Stimulated activated CD4-positive, alpha-beta T cell treated with anti-CD3 and anti-CD28 coated beads, Interleukin-2, amount 100 ng/mL, for 4 hours (primary cell): Measurements from ENCODE around the gene ZNF407.
"Not testable (repeated sequence)": the region's sequence is repeated elsewhere in the genome, so short reads cannot be mapped to it uniquely, and the experiment has no call there.

Source experiments
- DNase-seq: peaks from one replicate; pipeline ENCODE4 v3.0.0-alpha.2; 2020; ENCODE audit warnings: low read depth

ZNF407 gene

GRCh38 chr18:74936343-74936742 is 338.7 kb downstream of the ZNF407 start:
- DNase-seq, result no peak

GRCh38 chr18:74937291-74937690 is 339.6 kb downstream of the ZNF407 start:
- no peak for DNase-seq

- no peak for DNase-seq
These were observed 343.2 kb downstream of the ZNF407 start for GRCh38 chr18:74940856-74941255.

- no peak for DNase-seq
These were observed 344.7 kb downstream of the ZNF407 start for GRCh38 chr18:74942319-74942910.

GRCh38 chr18:74944676-74945075 is 347.0 kb downstream of the ZNF407 start:
- no peak for DNase-seq

- no peak for DNase-seq
These were observed 348.3 kb downstream of the ZNF407 start for GRCh38 chr18:74945774-74946545.

- no peak for DNase-seq
These were observed 349.1 kb downstream of the ZNF407 start for GRCh38 chr18:74946646-74947375.

- no peak for DNase-seq
These were observed 349.7 kb downstream of the ZNF407 start for GRCh38 chr18:74947417-74947816.

- DNase-seq, result no peak
These were observed 350.2 kb downstream of the ZNF407 start for GRCh38 chr18:74947875-74948274.

- DNase-seq, result no peak
These were observed 351.9 kb downstream of the ZNF407 start for GRCh38 chr18:74949611-74950010.

- no peak for DNase-seq
These were observed 352.8 kb downstream of the ZNF407 start for GRCh38 chr18:74950479-74950878.

- no peak for DNase-seq
These were observed 353.6 kb downstream of the ZNF407 start for GRCh38 chr18:74951165-74951760.

- DNase-seq, result no peak
These were observed 360.0 kb downstream of the ZNF407 start for GRCh38 chr18:74957588-74958224.

GRCh38 chr18:74959216-74959615 is 361.5 kb downstream of the ZNF407 start:
- DNase-seq, result no peak

GRCh38 chr18:74961596-74961995 is 363.9 kb downstream of the ZNF407 start:
- DNase-seq, result no peak

- DNase-seq, result no peak
These were observed 366.3 kb downstream of the ZNF407 start for GRCh38 chr18:74963820-74964446.

- no peak for DNase-seq
These were observed 368.0 kb downstream of the ZNF407 start for GRCh38 chr18:74965682-74966081.

GRCh38 chr18:74967438-74967837 is 369.8 kb downstream of the ZNF407 start:
- no peak for DNase-seq

GRCh38 chr18:74967979-74968378 is 370.3 kb downstream of the ZNF407 start:
- no peak for DNase-seq

GRCh38 chr18:74971358-74971757 is 373.7 kb downstream of the ZNF407 start:
- DNase-seq, result not testable (repeated sequence)

- not testable (repeated sequence) for DNase-seq
These were observed 374.1 kb downstream of the ZNF407 start for GRCh38 chr18:74971776-74972175.

GRCh38 chr18:74972354-74972753 is 374.7 kb downstream of the ZNF407 start:
- no peak for DNase-seq
